Activated naive CD8-positive, alpha-beta T cell treated with anti-CD3 and anti-CD28 coated beads for 36 hours (primary cell): ENCODE data around the gene DNASE2B. TPM values are rescaled to one million over a fixed set of nuclear protein-coding genes. Genes with fewer than 3 reads are reported as not detected.

Source experiments
- DNase-seq: peaks from one replicate; pipeline ENCODE4 v3.0.0; 2021
- H3K27ac Mint-ChIP-seq: one replicate; pipeline ENCODE4 v1.8.0; 2022; ENCODE audit warnings: mild to moderate bottlenecking, moderate library complexity, mixed read lengths
- H3K27me3 Mint-ChIP-seq: one replicate; pipeline ENCODE4 v1.8.0; 2022; ENCODE audit warnings: mild to moderate bottlenecking, mixed read lengths
- H3K36me3 Mint-ChIP-seq: one replicate; pipeline ENCODE4 v1.8.0; 2021; ENCODE audit warnings: mild to moderate bottlenecking, mixed read lengths
- H3K4me1 Mint-ChIP-seq: one replicate; pipeline ENCODE4 v1.8.0; 2021; ENCODE audit warnings: mixed read lengths
- H3K4me3 Mint-ChIP-seq: one replicate; pipeline ENCODE4 v1.8.0; 2022; ENCODE audit warnings: mild to moderate bottlenecking, moderate library complexity, mixed read lengths
- H3K9me3 Mint-ChIP-seq: one replicate; pipeline ENCODE4 v1.8.0; 2022; ENCODE audit warnings: mixed read lengths
- total RNA-seq, 2 experiments: library from RNA; stranded (reverse); gene quantifications; one replicate each; pipeline ENCODE4 v1.2.3, GENCODE V29; 2021

DNASE2B gene
- total RNA-seq, 2 experiments from 2014 or later, result not detected

GRCh38 chr1:84366786-84367185, 31.5 kb upstream of the DNASE2B start:
- Mint-ChIP-seq H3K36me3 (peaks cover 1% of the 10 kb centered on the region), H3K27ac (no peak overlapping the region), H3K27me3 (no peaks in the 10 kb centered on the region), H3K4me3 (no peak overlapping the region), H3K9me3 (no peaks in the 10 kb centered on the region), H3K4me1 (peaks cover 18% of the 10 kb centered on the region)
- DNase-seq, result no peak

GRCh38 chr1:84367219-84367618, 31.1 kb upstream of the DNASE2B start:
- peaks cover 18% of the 10 kb centered on the region for H3K4me1 Mint-ChIP-seq
- no peak for DNase-seq
- no peaks in the 10 kb centered on the region for H3K9me3 Mint-ChIP-seq
- no peaks in the 10 kb centered on the region for H3K27me3 Mint-ChIP-seq
- no peak overlapping the region for H3K4me3 Mint-ChIP-seq
- peaks cover 1% of the 10 kb centered on the region for H3K36me3 Mint-ChIP-seq
- H3K27ac Mint-ChIP-seq, result no peak overlapping the region

- Mint-ChIP-seq H3K27me3 (no peaks in the 10 kb centered on the region), H3K4me1 (peaks cover 10% of the 10 kb centered on the region), H3K36me3 (peaks cover 1% of the 10 kb centered on the region), H3K27ac (no peak overlapping the region), H3K4me3 (no peak overlapping the region), H3K9me3 (no peaks in the 10 kb centered on the region)
- no peak for DNase-seq
Observed at GRCh38 chr1:84368441-84368840, 29.8 kb upstream of the DNASE2B start.

- Mint-ChIP-seq H3K9me3 (no peaks in the 10 kb centered on the region), H3K27ac (no peak overlapping the region), H3K4me3 (no peak overlapping the region)
Observed at GRCh38 chr1:84370266-84370665, 28.0 kb upstream of the DNASE2B start.

GRCh38 chr1:84370831-84371394, 27.4 kb upstream of the DNASE2B start:
- Mint-ChIP-seq H3K4me1 (peaks cover 1% of the 10 kb centered on the region), H3K36me3 (no peaks in the 10 kb centered on the region), H3K9me3 (no peaks in the 10 kb centered on the region), H3K4me3 (no peak overlapping the region), H3K27ac (no peak overlapping the region), H3K27me3 (no peaks in the 10 kb centered on the region)
- DNase-seq, result no peak

More at GRCh38 chr1:84370266-84370665, 28.0 kb upstream of the DNASE2B start:
- H3K27me3 Mint-ChIP-seq, result no peaks in the 10 kb centered on the region
- H3K4me1 Mint-ChIP-seq, result peaks cover 8% of the 10 kb centered on the region
- DNase-seq, result no peak
- no peaks in the 10 kb centered on the region for H3K36me3 Mint-ChIP-seq

- no peak overlapping the region for H3K4me3 Mint-ChIP-seq
- no peak for DNase-seq
- H3K27me3 Mint-ChIP-seq, result no peaks in the 10 kb centered on the region
- no peak overlapping the region for H3K27ac Mint-ChIP-seq
- H3K36me3 Mint-ChIP-seq, result no peaks in the 10 kb centered on the region
- H3K9me3 Mint-ChIP-seq, result no peaks in the 10 kb centered on the region
- no peaks in the 10 kb centered on the region for H3K4me1 Mint-ChIP-seq
Observed at GRCh38 chr1:84373436-84374141, 24.7 kb upstream of the DNASE2B start.

- Mint-ChIP-seq H3K27me3 (no peaks in the 10 kb centered on the region), H3K4me1 (no peaks in the 10 kb centered on the region), H3K27ac (no peak overlapping the region), H3K36me3 (no peaks in the 10 kb centered on the region), H3K4me3 (no peak overlapping the region), H3K9me3 (no peaks in the 10 kb centered on the region)
- DNase-seq, result no peak
Observed at GRCh38 chr1:84374991-84375696, 23.1 kb upstream of the DNASE2B start.

- H3K9me3 Mint-ChIP-seq, result no peaks in the 10 kb centered on the region
- no peak for DNase-seq
- no peaks in the 10 kb centered on the region for H3K27me3 Mint-ChIP-seq
- no peaks in the 10 kb centered on the region for H3K4me1 Mint-ChIP-seq
- H3K27ac Mint-ChIP-seq, result no peak overlapping the region
- no peak overlapping the region for H3K4me3 Mint-ChIP-seq
- no peaks in the 10 kb centered on the region for H3K36me3 Mint-ChIP-seq
Observed at GRCh38 chr1:84376000-84376910, 22.0 kb upstream of the DNASE2B start.

GRCh38 chr1:84377480-84378095, 20.7 kb upstream of the DNASE2B start:
- Mint-ChIP-seq H3K27me3 (no peaks in the 10 kb centered on the region), H3K9me3 (no peaks in the 10 kb centered on the region), H3K36me3 (no peaks in the 10 kb centered on the region), H3K27ac (no peak overlapping the region), H3K4me1 (peaks cover 5% of the 10 kb centered on the region), H3K4me3 (no peak overlapping the region)
- no peak for DNase-seq

GRCh38 chr1:84379138-84379916, 19.0 kb upstream of the DNASE2B start:
- Mint-ChIP-seq H3K36me3 (no peaks in the 10 kb centered on the region), H3K27ac (no peak overlapping the region), H3K9me3 (no peaks in the 10 kb centered on the region), H3K4me3 (no peak overlapping the region), H3K27me3 (no peaks in the 10 kb centered on the region), H3K4me1 (peaks cover 5% of the 10 kb centered on the region)
- DNase-seq, result no peak

GRCh38 chr1:84379917-84380180, 18.4 kb upstream of the DNASE2B start:
- DNase-seq, result no peak
- peaks cover 5% of the 10 kb centered on the region for H3K4me1 Mint-ChIP-seq
- H3K27ac Mint-ChIP-seq, result no peak overlapping the region
- H3K4me3 Mint-ChIP-seq, result no peak overlapping the region
- no peaks in the 10 kb centered on the region for H3K27me3 Mint-ChIP-seq
- H3K9me3 Mint-ChIP-seq, result no peaks in the 10 kb centered on the region
- no peaks in the 10 kb centered on the region for H3K36me3 Mint-ChIP-seq

GRCh38 chr1:84382127-84382526, 16.2 kb upstream of the DNASE2B start:
- Mint-ChIP-seq H3K4me3 (no peak overlapping the region), H3K27ac (no peak overlapping the region)

GRCh38 chr1:84385347-84385746, 12.9 kb upstream of the DNASE2B start:
- H3K9me3 Mint-ChIP-seq, result no peaks in the 10 kb centered on the region
- H3K36me3 Mint-ChIP-seq, result no peaks in the 10 kb centered on the region
- H3K4me1 Mint-ChIP-seq, result peaks cover 13% of the 10 kb centered on the region
- no peak for DNase-seq
- no peak overlapping the region for H3K4me3 Mint-ChIP-seq
- no peaks in the 10 kb centered on the region for H3K27me3 Mint-ChIP-seq
- H3K27ac Mint-ChIP-seq, result no peak overlapping the region

More at GRCh38 chr1:84382127-84382526, 16.2 kb upstream of the DNASE2B start:
- peaks cover 5% of the 10 kb centered on the region for H3K4me1 Mint-ChIP-seq
- H3K36me3 Mint-ChIP-seq, result no peaks in the 10 kb centered on the region
- H3K9me3 Mint-ChIP-seq, result no peaks in the 10 kb centered on the region
- no peak for DNase-seq
- no peaks in the 10 kb centered on the region for H3K27me3 Mint-ChIP-seq
